MM.1S (cell line): Measurements from ENCODE around the gene DNAI2.

Experiments used
- CTCF ChIP-seq: fragments of 300-600 bp; sonication (generic); IDR thresholded peaks from 2 replicates; pipeline ENCODE4 v1.5.1; 2016; ENCODE audit warnings: antibody characterized with exemption, low read length, mixed read lengths
- EZH2 ChIP-seq: fragments of 300-600 bp; sonication (generic); optimal IDR thresholded peaks from 2 replicates; pipeline ENCODE3; 2017; ENCODE audit warnings: low read depth, mild to moderate bottlenecking, antibody characterized with exemption, low read length, mixed read lengths
- EZH2phosphoT487 ChIP-seq: fragments of 300-600 bp; sonication (generic); IDR thresholded peaks from 2 replicates; pipeline ENCODE4 v1.6.1; 2018; ENCODE audit warnings: antibody characterized with exemption, low read length

- TF ChIP-seq CTCF (no peak), EZH2phosphoT487 (no peak), EZH2 (no peak)
Observed at GRCh38 chr17:74282587-74283370, 8.7 kb downstream of the DNAI2 start.
